Measurements from ENCODE around the gene TMPRSS3.

Gene TMPRSS3

DNA sequence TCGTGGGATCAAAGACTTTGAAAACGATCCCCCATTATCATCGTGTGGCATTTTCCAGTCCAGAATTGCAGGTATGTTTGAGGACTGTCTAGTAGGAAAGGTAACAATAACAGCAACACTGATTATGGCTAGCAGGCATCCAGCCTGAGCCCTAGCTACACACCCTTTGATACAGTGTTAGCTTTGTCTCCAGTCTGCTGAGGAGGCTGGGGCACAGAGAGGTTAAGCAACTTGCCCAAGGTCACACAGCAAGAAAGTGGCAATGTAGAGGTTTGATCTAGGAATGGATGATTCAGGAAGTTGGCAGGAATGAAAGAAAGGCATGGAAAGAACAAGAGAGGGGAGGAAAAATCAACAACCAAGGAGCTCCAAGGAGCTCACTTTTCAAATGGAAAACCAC lies 39.0 kb upstream of the TMPRSS3 start:
- Histone ChIP-seq H2AFZ (no peak overlapping the region), H3K9ac (no peak overlapping the region), H3K79me2 (no peaks in the 10 kb centered on the region), H3K27me3 (ENCODE audit: control insufficient read depth, insufficient read depth, low read length) (no peaks in the 10 kb centered on the region), H3K4me3 (ENCODE audit: low read depth, low read length) (no peak overlapping the region), H3K9me3 (ENCODE audit: control insufficient read depth, low read length) (no peaks in the 10 kb centered on the region), H3K4me2 (ENCODE audit: low read length) (no peak overlapping the region), H3K27ac (no peak overlapping the region), H3K36me3 (ENCODE audit: control insufficient read depth, insufficient read depth, low read length) (no peaks in the 10 kb centered on the region), H3K4me1 (no peaks in the 10 kb centered on the region)
- TF ChIP-seq, protein P1, sequence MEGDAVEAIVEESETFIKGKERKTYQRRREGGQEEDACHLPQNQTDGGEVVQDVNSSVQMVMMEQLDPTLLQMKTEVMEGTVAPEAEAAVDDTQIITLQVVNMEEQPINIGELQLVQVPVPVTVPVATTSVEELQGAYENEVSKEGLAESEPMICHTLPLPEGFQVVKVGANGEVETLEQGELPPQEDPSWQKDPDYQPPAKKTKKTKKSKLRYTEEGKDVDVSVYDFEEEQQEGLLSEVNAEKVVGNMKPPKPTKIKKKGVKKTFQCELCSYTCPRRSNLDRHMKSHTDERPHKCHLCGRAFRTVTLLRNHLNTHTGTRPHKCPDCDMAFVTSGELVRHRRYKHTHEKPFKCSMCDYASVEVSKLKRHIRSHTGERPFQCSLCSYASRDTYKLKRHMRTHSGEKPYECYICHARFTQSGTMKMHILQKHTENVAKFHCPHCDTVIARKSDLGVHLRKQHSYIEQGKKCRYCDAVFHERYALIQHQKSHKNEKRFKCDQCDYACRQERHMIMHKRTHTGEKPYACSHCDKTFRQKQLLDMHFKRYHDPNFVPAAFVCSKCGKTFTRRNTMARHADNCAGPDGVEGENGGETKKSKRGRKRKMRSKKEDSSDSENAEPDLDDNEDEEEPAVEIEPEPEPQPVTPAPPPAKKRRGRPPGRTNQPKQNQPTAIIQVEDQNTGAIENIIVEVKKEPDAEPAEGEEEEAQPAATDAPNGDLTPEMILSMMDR (IDR thresholded peaks at IDR 0.05): no peak

DNA sequence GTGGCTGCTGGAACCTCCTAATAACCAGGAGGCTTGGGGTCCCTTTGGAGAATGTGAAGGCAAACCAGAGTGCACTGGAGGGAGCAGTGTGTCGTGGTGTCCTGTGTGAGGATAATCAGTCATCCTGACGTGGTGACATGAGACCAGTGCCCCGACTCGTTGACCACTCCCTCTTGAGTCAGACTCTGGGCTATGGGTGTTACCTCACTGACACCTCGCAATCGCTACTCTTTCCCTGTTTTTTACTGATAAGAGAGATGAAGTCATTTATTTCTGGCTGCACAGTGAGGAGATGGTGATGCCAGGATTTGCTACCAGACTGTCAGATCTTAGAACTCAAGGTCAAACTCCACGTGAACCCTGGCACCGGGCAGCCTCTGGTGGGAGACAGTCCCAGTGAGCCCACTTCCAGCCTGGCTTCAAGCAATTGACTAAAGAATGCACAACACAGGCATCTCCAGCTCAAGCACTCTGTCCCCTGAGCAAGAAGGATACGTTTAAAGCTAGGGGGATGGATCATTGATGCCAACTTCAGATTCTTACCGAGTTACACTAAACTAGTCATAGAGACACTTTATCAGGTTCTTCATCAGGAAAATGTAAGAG lies 38.2 kb upstream of the TMPRSS3 start:
- Histone ChIP-seq H3K27me3 (ENCODE audit: control insufficient read depth, insufficient read depth, low read length) (no peaks in the 10 kb centered on the region), H3K4me2 (ENCODE audit: low read length) (no peak overlapping the region), H3K9me3 (ENCODE audit: control insufficient read depth, low read length) (no peaks in the 10 kb centered on the region), H3K4me3 (ENCODE audit: low read depth, low read length) (no peak overlapping the region), H3K27ac (no peak overlapping the region), H2AFZ (no peak overlapping the region), H3K79me2 (no peaks in the 10 kb centered on the region), H3K4me1 (no peaks in the 10 kb centered on the region), H3K9ac (no peak overlapping the region), H3K36me3 (ENCODE audit: control insufficient read depth, insufficient read depth, low read length) (no peaks in the 10 kb centered on the region)
- TF ChIP-seq, protein P1 (IDR thresholded peaks at IDR 0.05): no peak

DNA sequence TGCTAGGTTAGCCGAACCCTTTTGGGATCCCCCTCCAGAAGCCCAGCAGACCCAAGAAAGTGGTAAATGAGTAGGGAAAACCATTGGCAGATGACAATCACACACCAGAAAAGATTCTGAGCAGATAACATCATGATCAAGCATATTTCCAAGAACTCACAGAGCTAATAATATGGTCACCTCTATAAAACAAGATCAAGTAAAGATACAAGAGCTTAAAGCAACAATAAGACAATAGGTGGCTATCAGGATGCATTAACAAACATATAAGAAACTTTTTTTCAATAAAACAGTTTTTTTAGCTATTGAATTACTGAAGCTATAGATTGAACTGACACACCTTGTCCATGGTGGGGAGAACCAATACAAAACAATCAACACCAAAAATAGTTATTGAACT lies 36.8 kb upstream of the TMPRSS3 start:
- Histone ChIP-seq H3K4me2 (ENCODE audit: low read length) (no peak overlapping the region), H3K4me3 (ENCODE audit: low read depth, low read length) (no peak overlapping the region), H3K79me2 (no peaks in the 10 kb centered on the region), H3K36me3 (ENCODE audit: control insufficient read depth, insufficient read depth, low read length) (no peaks in the 10 kb centered on the region), H3K27me3 (ENCODE audit: control insufficient read depth, insufficient read depth, low read length) (no peaks in the 10 kb centered on the region), H3K4me1 (no peaks in the 10 kb centered on the region), H3K9me3 (ENCODE audit: control insufficient read depth, low read length) (no peaks in the 10 kb centered on the region), H3K9ac (no peak overlapping the region), H2AFZ (no peak overlapping the region), H3K27ac (no peak overlapping the region)
- TF ChIP-seq, protein P1 (IDR thresholded peaks at IDR 0.05): no peak

DNA sequence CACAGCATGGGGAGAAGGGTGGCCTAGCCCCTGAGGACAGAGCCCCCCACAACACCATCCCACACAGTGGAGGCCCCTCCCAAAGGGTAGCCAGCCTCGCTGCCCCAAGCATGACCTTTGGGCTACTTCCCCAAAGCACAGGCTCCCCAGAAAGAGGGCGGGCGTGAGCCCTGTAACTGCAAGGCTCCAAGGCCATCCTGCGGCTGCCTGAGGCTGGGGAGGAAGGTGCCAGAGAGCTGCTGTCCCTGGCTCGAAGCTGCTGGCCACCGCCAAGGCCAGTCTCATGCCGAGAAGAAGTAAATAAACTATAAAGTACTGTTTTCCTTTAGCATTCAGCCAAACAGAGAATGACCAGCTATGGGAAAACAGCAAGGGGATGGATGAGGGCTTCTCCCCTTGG lies 35.3 kb upstream of the TMPRSS3 start:
- H3K4me1 ChIP-seq: no peaks in the 10 kb centered on the region
- no peak overlapping the region for H3K9ac ChIP-seq
- no peak overlapping the region for H3K27ac ChIP-seq
- H3K36me3 ChIP-seq (ENCODE audit: control insufficient read depth, insufficient read depth, low read length): no peaks in the 10 kb centered on the region
- no peak overlapping the region for H2AFZ ChIP-seq
- H3K9me3 ChIP-seq (ENCODE audit: control insufficient read depth, low read length): no peaks in the 10 kb centered on the region
- no peak overlapping the region for H3K4me3 ChIP-seq (ENCODE audit: low read depth, low read length)
- no peaks in the 10 kb centered on the region for H3K79me2 ChIP-seq
- no peak overlapping the region for H3K4me2 ChIP-seq (ENCODE audit: low read length)
- H3K27me3 ChIP-seq (ENCODE audit: control insufficient read depth, insufficient read depth, low read length): no peaks in the 10 kb centered on the region
- TF ChIP-seq, protein P1 (IDR thresholded peaks at IDR 0.05): no peak

DNA sequence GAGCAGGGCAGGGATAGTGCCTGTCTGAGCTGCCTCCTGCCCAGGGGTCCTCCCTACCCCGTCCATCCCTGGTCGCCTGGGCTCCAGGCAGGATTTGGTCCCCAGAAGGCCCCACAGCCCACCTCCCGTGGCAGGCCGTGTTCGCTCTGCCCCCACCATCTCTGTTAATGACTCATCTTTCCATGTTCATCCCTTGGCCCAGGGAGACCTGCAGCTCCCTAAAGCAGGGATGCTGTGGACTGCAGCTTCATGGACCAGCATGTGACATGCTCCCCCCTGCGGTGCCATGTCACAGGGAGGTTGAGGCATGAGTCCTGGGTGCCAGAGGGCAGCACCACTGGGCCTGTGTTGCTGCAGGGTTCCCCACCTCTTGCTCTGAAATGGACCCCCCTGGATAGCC lies 34.7 kb upstream of the TMPRSS3 start:
- H3K4me1 ChIP-seq: no peaks in the 10 kb centered on the region
- no peaks in the 10 kb centered on the region for H3K9me3 ChIP-seq (ENCODE audit: control insufficient read depth, low read length)
- no peak overlapping the region for H3K27ac ChIP-seq
- no peak overlapping the region for H3K4me3 ChIP-seq (ENCODE audit: low read depth, low read length)
- TF ChIP-seq, protein P1 (IDR thresholded peaks at IDR 0.05): no peak
- no peaks in the 10 kb centered on the region for H3K36me3 ChIP-seq (ENCODE audit: control insufficient read depth, insufficient read depth, low read length)
- no peaks in the 10 kb centered on the region for H3K27me3 ChIP-seq (ENCODE audit: control insufficient read depth, insufficient read depth, low read length)
- no peaks in the 10 kb centered on the region for H3K79me2 ChIP-seq
- no peak overlapping the region for H3K9ac ChIP-seq
- no peak overlapping the region for H2AFZ ChIP-seq
- H3K4me2 ChIP-seq (ENCODE audit: low read length): no peak overlapping the region

All from parathyroid adenoma (tissue), 2 donors.